ENCODE data around the gene RADIL.

The RADIL gene

DNA sequence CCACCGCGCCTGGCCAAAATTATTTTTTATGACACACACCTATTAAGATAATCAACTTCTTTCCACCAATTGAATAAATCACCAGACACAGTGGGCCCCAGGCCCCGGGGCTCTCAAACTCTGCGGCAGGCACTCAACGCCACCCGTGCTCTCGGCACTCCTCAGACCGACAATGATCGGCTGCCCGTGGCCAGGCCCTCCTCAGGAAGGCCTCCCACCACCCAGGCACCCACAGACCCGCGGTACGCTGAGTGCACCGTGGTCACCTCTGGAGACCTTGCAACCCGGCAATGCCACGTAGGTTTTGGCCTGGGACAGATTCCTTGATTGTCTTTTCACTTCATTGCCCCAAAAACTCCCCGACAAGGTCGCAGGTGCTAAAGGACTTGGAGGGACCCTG lies 6.9 kb downstream of the RADIL start:
- H3K27ac Mint-ChIP-seq: no peak overlapping the region
- ATAC-seq (replicated peaks): no peak
- no peaks in the 10 kb centered on the region for H3K9me3 Mint-ChIP-seq
- H3K27me3 Mint-ChIP-seq: peaks cover 13 to 65% of the 10 kb centered on the region in 2 donors
- peaks cover 1 to 5% of the 10 kb centered on the region in 2 donors for H3K4me1 Mint-ChIP-seq (ENCODE audit: low read depth in 2 of 2)
- no peaks in the 10 kb centered on the region for H3K36me3 Mint-ChIP-seq (ENCODE audit: insufficient read depth)
- no peak overlapping the region for H3K4me3 Mint-ChIP-seq
- DNase-seq: no peak

DNA sequence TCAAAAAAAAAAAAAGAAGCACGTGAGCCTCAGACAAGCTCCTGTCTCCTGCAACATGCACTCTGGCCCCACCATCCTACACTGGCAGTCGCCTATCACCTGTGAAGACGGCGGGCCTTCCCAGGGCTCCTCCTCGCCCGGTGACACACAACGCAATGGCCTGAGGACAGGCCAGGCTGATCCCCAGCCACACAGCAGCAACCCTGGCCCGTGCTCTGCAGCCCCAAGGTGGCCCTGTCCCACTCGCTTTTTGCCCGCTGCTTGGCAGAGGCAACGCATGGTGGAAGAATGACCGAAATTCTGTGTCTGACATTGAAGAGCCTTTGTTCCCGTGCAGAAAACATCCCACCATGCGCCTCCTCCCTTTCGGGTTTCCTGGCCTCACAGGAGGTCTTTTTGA lies 8.1 kb downstream of the RADIL start:
- ATAC-seq (replicated peaks) (no peak), DNase-seq (no peak)
- Mint-ChIP-seq H3K27me3 (peaks cover 18 to 72% of the 10 kb centered on the region in 2 donors), H3K9me3 (no peaks in the 10 kb centered on the region), H3K27ac (no peak overlapping the region), H3K36me3 (ENCODE audit: insufficient read depth) (no peaks in the 10 kb centered on the region), H3K4me3 (no peak overlapping the region), H3K4me1 (ENCODE audit: low read depth in 2 of 2) (peaks cover 7 to 9% of the 10 kb centered on the region in 2 donors)

DNA sequence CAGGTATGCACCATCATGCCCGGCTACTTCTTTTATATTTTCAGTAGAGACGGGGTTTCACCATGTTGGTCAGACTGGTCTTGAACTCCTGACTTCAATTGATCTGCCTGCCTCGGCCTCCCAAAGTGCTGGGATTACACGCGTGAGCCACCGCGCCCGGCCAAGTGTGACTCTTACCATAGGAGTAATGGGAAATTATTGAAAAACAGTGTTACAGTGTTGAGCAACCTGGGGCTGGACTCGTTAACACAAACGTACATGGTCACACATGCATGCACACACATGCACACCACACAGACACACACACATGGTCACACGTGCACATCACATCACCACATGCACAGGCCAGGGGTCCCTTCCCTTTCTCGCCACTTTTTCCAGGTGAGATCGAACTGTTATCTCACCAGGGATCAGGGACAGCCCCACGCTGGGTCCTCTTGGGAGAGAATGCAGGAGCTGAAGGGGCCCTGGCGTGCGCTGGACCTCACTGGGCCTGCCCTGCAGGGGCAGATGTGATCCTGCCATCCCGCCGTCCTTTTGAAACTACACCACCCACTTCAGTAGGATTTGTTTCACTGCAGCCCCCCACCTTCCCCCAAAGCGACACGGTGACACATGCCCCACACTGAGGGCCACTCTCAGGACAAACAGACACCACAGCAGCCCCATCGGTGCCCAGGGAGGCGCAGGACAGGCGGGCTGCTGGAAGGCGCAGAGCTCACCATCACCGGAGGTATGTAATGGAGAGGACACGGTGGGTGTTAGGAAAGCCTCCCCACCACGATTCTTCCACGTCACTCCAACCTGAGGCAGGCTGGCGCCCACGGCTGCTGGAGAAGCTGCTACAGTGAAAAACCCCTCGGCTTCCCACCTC lies 10.2 kb downstream of the RADIL start:
- no peak for ATAC-seq (replicated peaks)
- no peaks in the 10 kb centered on the region for H3K36me3 Mint-ChIP-seq (ENCODE audit: insufficient read depth)
- H3K9me3 Mint-ChIP-seq: no peaks in the 10 kb centered on the region

DNA sequence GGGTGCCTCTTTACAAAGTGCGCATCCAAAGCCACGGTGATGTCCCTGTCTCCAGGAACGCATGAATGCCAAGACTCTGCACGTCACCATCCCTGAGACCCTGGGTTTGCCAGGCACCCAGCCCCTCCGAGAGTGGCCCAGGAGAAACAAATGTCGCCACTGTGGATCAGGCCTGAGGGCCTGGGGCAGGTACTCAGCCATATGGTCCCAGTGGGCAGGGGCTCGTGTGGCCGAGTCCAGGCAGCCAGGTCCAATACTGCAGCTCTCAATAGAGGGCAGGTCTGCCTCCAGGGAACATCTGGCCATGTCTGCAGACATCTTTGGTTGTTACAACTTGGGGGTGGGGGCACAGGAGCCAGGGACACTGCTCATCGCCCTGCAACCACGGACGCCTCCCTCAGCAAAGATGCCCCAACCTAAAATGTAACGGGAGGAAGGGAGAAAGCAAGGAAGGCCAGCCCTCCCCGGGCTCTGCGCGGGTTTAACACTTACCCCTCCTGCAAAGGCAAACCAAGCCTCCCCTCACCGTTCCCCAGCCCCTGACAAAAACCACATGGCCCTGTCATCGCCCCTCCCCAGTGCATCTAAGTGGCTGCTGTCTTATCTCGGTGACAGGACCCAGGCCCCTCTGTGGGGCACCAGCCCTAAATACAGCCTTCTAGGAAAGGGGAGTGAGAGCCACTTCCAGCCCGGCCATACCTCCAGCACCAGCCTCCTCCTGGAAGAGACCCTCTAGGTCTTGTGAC lies 11.4 kb downstream of the RADIL start:
- H3K4me3 Mint-ChIP-seq: no peak overlapping the region
- H3K4me1 Mint-ChIP-seq (ENCODE audit: low read depth in 2 of 2): peaks cover 7 to 9% of the 10 kb centered on the region in 2 donors
- no peaks in the 10 kb centered on the region for H3K36me3 Mint-ChIP-seq (ENCODE audit: insufficient read depth)
- ATAC-seq (replicated peaks) (no peak), DNase-seq (no peak)
- H3K27ac Mint-ChIP-seq: no peak overlapping the region
- H3K9me3 Mint-ChIP-seq: no peaks in the 10 kb centered on the region
- peaks cover 32 to 54% of the 10 kb centered on the region in 2 donors for H3K27me3 Mint-ChIP-seq

More for the DNA sequence above, 10.2 kb downstream of the RADIL start:
- H3K4me3 Mint-ChIP-seq: no peak overlapping the region
- DNase-seq: no peak
- no peak overlapping the region for H3K27ac Mint-ChIP-seq
- H3K27me3 Mint-ChIP-seq: peaks cover 31 to 65% of the 10 kb centered on the region in 2 donors
- H3K4me1 Mint-ChIP-seq (ENCODE audit: low read depth in 2 of 2): peaks cover 7 to 9% of the 10 kb centered on the region in 2 donors

DNA sequence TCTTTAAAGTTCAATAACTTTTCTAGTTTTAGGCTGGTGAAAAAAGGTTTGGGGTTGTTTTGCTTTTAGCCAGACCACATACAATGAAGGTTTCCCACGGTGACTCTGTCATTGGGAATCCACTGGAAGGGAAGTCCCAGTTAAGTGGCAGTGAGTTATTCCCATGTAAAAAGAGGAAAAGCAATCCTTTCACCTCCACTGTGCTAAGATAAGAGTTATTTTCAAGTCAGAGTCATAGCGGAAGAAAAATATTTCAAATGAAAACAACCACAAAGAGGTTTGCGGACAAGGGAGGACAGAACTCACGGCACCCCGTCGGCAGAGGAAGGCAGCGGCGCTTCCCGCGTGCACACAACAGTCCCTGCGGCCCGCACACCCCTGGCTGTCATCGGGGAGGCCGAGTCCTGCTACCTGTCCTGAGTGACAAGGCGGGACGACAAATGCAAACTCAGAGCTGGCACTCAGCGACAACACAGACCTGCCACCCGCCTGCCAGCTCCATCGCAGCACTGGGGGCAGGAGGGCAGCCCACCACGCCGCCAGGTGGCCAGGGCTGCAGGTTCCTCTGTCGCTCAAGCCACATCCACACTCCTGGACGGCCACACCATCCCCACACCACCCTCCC lies 12.3 kb downstream of the RADIL start:
- Mint-ChIP-seq H3K9me3 (no peaks in the 10 kb centered on the region), H3K4me3 (no peak overlapping the region), H3K4me1 (ENCODE audit: low read depth in 2 of 2) (peaks cover 7 to 9% of the 10 kb centered on the region in 2 donors), H3K27ac (no peak overlapping the region), H3K27me3 (peaks cover 32 to 48% of the 10 kb centered on the region in 2 donors), H3K36me3 (ENCODE audit: insufficient read depth) (no peaks in the 10 kb centered on the region)
- ATAC-seq (replicated peaks) (no peak), DNase-seq (no peak)

DNA sequence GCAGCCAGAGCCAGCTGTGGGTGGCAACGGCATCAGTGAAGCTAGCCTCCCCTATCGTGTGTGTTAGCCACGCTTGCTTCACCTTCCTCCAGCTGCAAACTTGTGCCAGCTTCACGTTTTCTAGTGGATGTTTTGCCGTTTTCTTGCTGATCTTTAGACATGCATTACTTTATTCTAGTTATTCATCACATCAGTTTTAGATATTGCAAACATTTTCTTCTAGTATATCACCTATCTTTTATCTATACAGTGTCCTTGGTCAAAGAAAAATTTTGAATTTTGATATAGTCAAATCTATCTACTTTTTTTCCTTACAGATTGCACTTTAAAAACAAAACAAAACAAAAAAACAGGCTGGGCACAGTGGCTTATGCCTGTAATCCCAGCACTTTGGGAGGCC lies 15.0 kb downstream of the RADIL start:
- H3K27ac Mint-ChIP-seq: no peak overlapping the region
- no peaks in the 10 kb centered on the region for H3K36me3 Mint-ChIP-seq (ENCODE audit: insufficient read depth)
- ATAC-seq (replicated peaks) (no peak), DNase-seq (no peak)
- H3K4me3 Mint-ChIP-seq: no peak overlapping the region
- no peaks in the 10 kb centered on the region for H3K9me3 Mint-ChIP-seq
- peaks cover 7 to 9% of the 10 kb centered on the region in 2 donors for H3K4me1 Mint-ChIP-seq (ENCODE audit: low read depth in 2 of 2)
- peaks cover 55 to 67% of the 10 kb centered on the region in 2 donors for H3K27me3 Mint-ChIP-seq

DNA sequence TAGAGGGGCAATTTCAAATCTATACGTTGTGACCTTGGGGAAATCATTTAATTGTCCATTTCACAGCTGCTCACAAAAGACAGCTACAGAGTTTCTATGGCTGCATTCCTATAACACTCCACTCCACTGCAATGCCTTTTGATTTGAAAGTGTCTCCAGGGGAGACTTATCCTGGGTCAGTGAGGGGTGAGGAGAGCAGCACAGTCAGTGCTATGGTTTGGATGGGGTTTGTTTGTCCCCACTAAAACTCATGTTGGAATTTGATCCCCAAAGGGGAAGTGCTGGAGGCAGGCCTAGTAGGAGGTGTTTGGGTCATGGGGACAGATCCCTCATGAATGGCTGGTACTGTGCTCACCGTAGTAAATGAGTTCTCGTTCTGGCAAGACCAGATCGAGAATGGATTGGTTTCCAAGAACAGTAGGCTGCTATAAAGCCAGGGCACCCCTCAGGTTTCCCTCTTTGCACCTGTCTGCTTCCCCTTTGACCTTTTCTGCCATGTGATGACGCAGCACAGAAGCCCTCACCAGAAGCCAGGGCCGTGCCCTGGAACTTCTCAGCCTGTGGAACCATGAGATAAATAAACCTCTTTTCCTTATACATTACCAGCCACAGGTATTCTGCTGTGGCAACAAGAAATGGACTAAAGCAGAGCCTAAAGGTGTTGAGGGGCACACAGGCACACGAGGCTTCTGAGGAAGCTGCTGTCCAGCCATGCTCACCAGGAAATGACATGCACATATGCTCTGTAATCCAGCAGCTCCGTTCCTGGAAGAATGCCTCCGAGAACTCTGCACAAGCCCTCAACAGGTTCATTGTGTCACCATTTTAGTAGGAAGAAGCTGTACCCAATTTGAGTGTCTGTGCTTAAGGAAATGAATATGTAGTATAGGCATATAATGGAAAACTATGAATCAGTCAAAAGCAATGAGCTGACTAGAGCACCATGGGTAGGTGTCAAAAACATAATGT lies 16.7 kb downstream of the RADIL start:
- Mint-ChIP-seq H3K27me3 (peaks cover 58 to 67% of the 10 kb centered on the region in 2 donors), H3K4me3 (no peak overlapping the region), H3K27ac (no peak overlapping the region), H3K4me1 (ENCODE audit: low read depth in 2 of 2) (peaks cover 4 to 7% of the 10 kb centered on the region in 2 donors), H3K9me3 (no peaks in the 10 kb centered on the region), H3K36me3 (ENCODE audit: insufficient read depth) (no peaks in the 10 kb centered on the region)
- ATAC-seq (replicated peaks): no peak
- no peak for DNase-seq

DNA sequence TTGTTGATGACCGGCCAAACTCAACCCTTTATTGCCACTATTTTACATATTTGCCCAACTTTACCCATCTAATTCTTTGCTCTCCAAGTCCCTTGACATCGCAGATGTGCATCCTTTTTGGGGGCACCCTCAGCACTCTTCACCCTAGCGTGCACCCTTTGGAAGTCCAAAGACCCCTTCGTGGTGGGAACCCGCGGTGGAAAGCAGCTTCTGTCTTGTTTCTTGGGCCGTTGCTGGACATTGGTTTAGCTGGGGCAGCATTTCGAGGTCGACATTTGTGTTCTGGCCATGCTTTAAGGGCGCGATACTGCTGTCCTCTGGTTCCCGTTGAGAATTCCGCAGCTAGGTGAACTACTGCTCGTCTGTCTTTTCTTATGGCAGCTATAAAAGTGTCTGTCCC lies 21.4 kb downstream of the RADIL start:
- no peak for ATAC-seq (replicated peaks)
- Mint-ChIP-seq H3K36me3 (ENCODE audit: insufficient read depth) (no peaks in the 10 kb centered on the region), H3K9me3 (no peaks in the 10 kb centered on the region), H3K4me1 (ENCODE audit: low read depth in 2 of 2) (peaks cover 4% of the 10 kb centered on the region in 2 donors), H3K27ac (peak overlapping the region; percentile 45 to 53), H3K4me3 (peak overlapping the region; percentile 56 to 65), H3K27me3 (peaks cover 45 to 57% of the 10 kb centered on the region in 2 donors)
- DNase-seq: no peak

DNA sequence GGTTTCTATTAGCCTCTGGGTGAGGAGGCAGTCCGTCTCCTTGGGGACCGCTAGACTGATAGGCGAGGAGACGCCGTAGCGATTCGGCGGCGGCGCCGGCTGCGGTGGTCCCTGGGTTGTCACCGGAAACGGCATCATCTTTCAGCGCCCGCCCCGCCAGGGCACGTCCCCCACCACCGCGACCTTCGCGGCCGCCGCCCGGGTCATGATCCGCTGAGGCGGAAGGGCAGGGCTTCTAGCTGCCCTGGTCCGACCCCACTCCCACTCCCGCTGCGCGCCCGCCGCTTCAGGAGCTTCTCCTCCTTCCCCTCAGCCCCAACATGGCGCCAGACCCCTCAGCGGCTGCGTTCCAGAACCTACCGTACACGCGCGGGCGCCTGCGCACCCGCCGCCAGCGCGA lies 21.8 kb downstream of the RADIL start, which contains the start of gene PAPOLB:
Gene PAPOLB, minus strand, starts transcription at position 358 of the 400 bp plus-strand sequence. Its CDS starts 220 bp downstream, at position 138.
- DNase-seq (peak; percentile 20 to 39 (median 39)), ATAC-seq (replicated peaks) (peak; percentile 94)
- H3K27ac Mint-ChIP-seq: peak within 1 kb of the TSS; percentile 45 to 53
- peaks cover 4 to 5% of the 10 kb centered on the region in 2 donors for H3K4me1 Mint-ChIP-seq (ENCODE audit: low read depth in 2 of 2)
- no peaks in the 10 kb centered on the region for H3K36me3 Mint-ChIP-seq (ENCODE audit: insufficient read depth)
- H3K9me3 Mint-ChIP-seq: no peaks in the 10 kb centered on the region
- H3K4me3 Mint-ChIP-seq: peak within 1 kb of the TSS; percentile 56 to 65
- H3K27me3 Mint-ChIP-seq: peaks cover 48 to 60% of the 10 kb centered on the region in 2 donors

DNA sequence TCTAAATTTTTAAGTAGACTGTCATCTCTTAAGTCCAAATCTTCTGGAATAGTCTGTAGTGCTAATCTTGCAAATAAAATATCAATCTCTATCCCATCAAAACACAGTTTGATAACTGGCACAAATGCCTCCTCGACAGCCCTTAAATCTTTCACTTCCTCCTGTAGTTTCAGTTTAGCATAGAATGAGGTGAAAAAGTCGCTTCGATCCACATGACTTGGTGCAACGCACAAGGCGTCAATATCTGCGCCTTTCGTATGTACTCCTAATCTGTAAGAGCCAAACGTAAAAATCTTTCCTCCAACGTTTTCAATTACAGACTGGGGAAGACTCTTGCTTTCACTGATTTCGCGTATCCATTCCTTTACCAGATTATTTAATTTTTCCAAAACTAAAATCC lies 22.3 kb downstream of the RADIL start:
- Mint-ChIP-seq H3K27ac (peak overlapping the region in 1 of 2 donors; percentile 53), H3K36me3 (ENCODE audit: insufficient read depth) (no peaks in the 10 kb centered on the region), H3K4me1 (ENCODE audit: low read depth in 2 of 2) (peaks cover 4 to 5% of the 10 kb centered on the region in 2 donors), H3K9me3 (no peaks in the 10 kb centered on the region), H3K27me3 (peaks cover 48 to 60% of the 10 kb centered on the region in 2 donors), H3K4me3 (peak overlapping the region; percentile 56 to 65)
- ATAC-seq (replicated peaks) (no peak), DNase-seq (no peak)

DNA sequence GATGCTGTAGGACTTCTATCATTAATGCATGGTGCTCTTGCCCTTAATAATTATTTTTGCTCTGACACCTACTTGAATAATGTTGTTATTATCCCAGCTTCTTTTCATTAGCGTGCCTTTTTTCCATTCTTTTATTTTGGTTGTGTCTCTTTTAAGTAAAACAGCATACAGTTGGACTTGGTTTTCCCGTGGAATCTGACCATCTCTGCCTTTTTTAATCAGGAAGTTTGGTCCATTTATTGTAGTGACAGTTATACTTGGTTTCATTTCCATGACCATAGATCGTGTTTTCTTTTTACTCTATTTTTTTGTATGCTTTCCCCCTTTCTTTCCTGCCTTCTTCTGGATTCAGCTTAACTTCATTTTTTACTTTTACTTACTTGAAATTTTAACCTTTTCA lies 26.3 kb downstream of the RADIL start:
- DNase-seq (no peak), ATAC-seq (replicated peaks) (no peak)
- Mint-ChIP-seq H3K4me1 (ENCODE audit: low read depth in 2 of 2) (peaks cover 4 to 5% of the 10 kb centered on the region in 2 donors), H3K9me3 (no peaks in the 10 kb centered on the region), H3K27ac (no peak overlapping the region), H3K27me3 (peaks cover 16 to 23% of the 10 kb centered on the region in 2 donors), H3K4me3 (no peak overlapping the region), H3K36me3 (ENCODE audit: insufficient read depth) (no peaks in the 10 kb centered on the region)

DNA sequence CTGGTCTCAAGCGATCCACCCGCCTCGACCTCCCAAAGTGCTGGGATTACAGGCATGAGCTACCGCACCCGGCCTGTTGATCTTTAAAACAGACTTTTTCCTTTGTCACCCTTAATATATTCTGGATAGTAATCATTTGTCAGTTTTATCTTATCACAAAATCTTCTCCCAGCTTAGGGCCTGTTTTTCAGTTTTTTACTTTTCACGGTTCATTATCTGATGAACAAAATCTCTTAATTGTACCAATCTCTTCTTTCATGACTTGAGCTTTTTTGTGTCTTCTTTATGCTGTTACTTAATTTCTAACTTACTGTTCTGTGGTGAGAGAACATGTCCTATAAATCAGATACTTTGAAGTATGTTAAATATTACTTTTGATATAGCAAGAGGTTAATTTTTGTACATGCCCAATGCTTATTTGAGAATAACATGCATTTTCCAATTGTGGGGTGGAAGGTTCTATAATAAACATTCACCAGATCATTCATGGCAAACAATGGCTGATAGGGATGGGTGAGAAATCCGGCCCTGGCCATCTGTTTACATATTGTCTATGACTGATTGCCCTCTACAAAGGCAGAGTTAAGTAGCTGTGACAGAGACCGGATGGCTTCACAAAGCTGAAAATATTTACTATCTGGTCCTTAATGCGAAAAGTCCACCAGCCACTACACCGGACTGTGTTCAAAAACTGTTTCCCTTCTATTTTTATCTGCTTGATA lies 27.0 kb downstream of the RADIL start:
- peaks cover 4 to 5% of the 10 kb centered on the region in 2 donors for H3K4me1 Mint-ChIP-seq (ENCODE audit: low read depth in 2 of 2)
- no peak overlapping the region for H3K27ac Mint-ChIP-seq
- H3K4me3 Mint-ChIP-seq: no peak overlapping the region
- no peaks in the 10 kb centered on the region for H3K36me3 Mint-ChIP-seq (ENCODE audit: insufficient read depth)
- no peaks in the 10 kb centered on the region for H3K9me3 Mint-ChIP-seq
- DNase-seq (no peak), ATAC-seq (replicated peaks) (no peak)
- peaks cover 16% of the 10 kb centered on the region in 2 donors for H3K27me3 Mint-ChIP-seq
